NCI-H1436 (cell line): Measurements from ENCODE around the gene SERPINA5.

Experiments used
- DNase-seq: peaks from one replicate; lab custom pipeline; 2025; lab: John Stamatoyannopoulos, UW

The SERPINA5 gene

GRCh38 chr14:94548999-94549985, 31.9 kb upstream of the SERPINA5 start:
- DNase-seq, result peak; percentile 12

GRCh38 chr14:94550041-94550440, 31.2 kb upstream of the SERPINA5 start:
- DNase-seq, result no peak

GRCh38 chr14:94555991-94556390, 25.2 kb upstream of the SERPINA5 start:
- DNase-seq, result no peak

GRCh38 chr14:94557327-94557726, 23.9 kb upstream of the SERPINA5 start:
- no peak for DNase-seq

- no peak for DNase-seq
These were observed 22.4 kb upstream of the SERPINA5 start for GRCh38 chr14:94558842-94559241.

- no peak for DNase-seq
These were observed 21.5 kb upstream of the SERPINA5 start for GRCh38 chr14:94559638-94560290.

GRCh38 chr14:94560291-94560665, 20.9 kb upstream of the SERPINA5 start:
- no peak for DNase-seq

- no peak for DNase-seq
These were observed 20.2 kb upstream of the SERPINA5 start, which contains the start of gene SERPINA4 for GRCh38 chr14:94560751-94561655. Gene SERPINA4 (plus strand): TSS chr14:94561442. CDS start chr14:94563483, 2,041 bp downstream.

GRCh38 chr14:94561656-94562010, 19.6 kb upstream of the SERPINA5 start:
- DNase-seq, result no peak

GRCh38 chr14:94562022-94562421, 19.2 kb upstream of the SERPINA5 start:
- DNase-seq, result no peak

GRCh38 chr14:94562941-94563883, 18.0 kb upstream of the SERPINA5 start:
- no peak for DNase-seq

GRCh38 chr14:94564381-94564780, 16.8 kb upstream of the SERPINA5 start:
- no peak for DNase-seq

GRCh38 chr14:94568186-94568585, 13.0 kb upstream of the SERPINA5 start:
- DNase-seq, result no peak

GRCh38 chr14:94569381-94570001, 11.7 kb upstream of the SERPINA5 start:
- DNase-seq, result no peak

- no peak for DNase-seq
These were observed 11.2 kb upstream of the SERPINA5 start for GRCh38 chr14:94570002-94570400.

- DNase-seq, result no peak
These were observed 10.8 kb upstream of the SERPINA5 start for GRCh38 chr14:94570440-94570839.

- no peak for DNase-seq
These were observed 9.8 kb upstream of the SERPINA5 start for GRCh38 chr14:94571395-94571794.

- no peak for DNase-seq
These were observed 9.3 kb upstream of the SERPINA5 start for GRCh38 chr14:94571950-94572349.

- DNase-seq, result no peak
These were observed 8.5 kb upstream of the SERPINA5 start for GRCh38 chr14:94572637-94573303.
